ENCODE results near the gene FANCB. TPM values are rescaled to one million over a fixed set of nuclear protein-coding genes. Genes with fewer than 3 reads are reported as not detected.

Gene FANCB
- total and polyA plus RNA-seq, 2 donors (not counting 1 experiment from before 2014, with no cell fraction given): 1.5 to 7.3 TPM

DNA sequence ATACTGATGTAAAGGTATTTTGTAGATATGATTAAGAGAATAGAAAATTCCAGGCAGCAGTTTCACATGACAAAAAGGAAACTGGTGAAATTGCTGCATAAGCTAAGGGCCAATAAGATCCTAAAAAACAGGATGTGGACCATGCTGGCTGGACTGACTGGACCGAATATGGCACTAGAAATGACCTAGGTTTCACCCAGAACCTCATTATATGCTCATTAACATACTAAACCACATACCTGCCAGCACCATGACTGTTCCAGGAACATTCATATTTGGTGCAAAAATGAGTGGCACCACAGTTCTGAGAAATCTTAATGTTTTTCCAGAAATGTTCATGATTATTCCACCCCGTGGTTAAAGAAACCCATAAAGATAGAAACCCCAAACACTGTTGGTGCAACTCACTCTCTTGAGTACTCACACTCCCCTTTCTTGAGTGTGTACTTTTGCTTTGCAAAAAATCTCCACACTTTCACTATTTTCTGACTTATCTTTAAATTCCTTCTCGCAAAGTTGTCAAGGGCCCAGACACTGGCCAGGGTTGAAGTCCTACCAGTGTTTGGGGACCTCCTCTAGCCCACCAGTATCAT, 74.0 kb downstream of the FANCB start:
- no peak overlapping the region for H2AFZ ChIP-seq (ENCODE audit: low read length)
- no peak overlapping the region for H3K9ac ChIP-seq (ENCODE audit: insufficient read depth, low read length)
- no peaks in the 10 kb centered on the region for H3K27me3 ChIP-seq (ENCODE audit: control insufficient read depth, insufficient read depth, low read length)
- no peak overlapping the region for H3K27ac ChIP-seq (ENCODE audit: insufficient read depth, low read length)
- H3K79me2 ChIP-seq (ENCODE audit: control insufficient read depth, insufficient read depth, low read length): no peaks in the 10 kb centered on the region
- no peaks in the 10 kb centered on the region for H3K36me3 ChIP-seq (ENCODE audit: control insufficient read depth, insufficient read depth, low read length)
- TF ChIP-seq EZH2 (IDR thresholded peaks at IDR 0.05; ENCODE audit: low read length, missing control alignments): no peak
- TF ChIP-seq, protein P1, sequence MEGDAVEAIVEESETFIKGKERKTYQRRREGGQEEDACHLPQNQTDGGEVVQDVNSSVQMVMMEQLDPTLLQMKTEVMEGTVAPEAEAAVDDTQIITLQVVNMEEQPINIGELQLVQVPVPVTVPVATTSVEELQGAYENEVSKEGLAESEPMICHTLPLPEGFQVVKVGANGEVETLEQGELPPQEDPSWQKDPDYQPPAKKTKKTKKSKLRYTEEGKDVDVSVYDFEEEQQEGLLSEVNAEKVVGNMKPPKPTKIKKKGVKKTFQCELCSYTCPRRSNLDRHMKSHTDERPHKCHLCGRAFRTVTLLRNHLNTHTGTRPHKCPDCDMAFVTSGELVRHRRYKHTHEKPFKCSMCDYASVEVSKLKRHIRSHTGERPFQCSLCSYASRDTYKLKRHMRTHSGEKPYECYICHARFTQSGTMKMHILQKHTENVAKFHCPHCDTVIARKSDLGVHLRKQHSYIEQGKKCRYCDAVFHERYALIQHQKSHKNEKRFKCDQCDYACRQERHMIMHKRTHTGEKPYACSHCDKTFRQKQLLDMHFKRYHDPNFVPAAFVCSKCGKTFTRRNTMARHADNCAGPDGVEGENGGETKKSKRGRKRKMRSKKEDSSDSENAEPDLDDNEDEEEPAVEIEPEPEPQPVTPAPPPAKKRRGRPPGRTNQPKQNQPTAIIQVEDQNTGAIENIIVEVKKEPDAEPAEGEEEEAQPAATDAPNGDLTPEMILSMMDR (conservative IDR thresholded peaks at IDR 0.05 in 1 of 2, IDR thresholded peaks at IDR 0.05 in 1 of 2; ENCODE audit: low read depth in 1 of 2, low read length in 2 of 2): no peak
- no peak overlapping the region for H3K4me2 ChIP-seq (ENCODE audit: extremely low read depth, insufficient read depth, low read length)
- no peaks in the 10 kb centered on the region for H3K4me1 ChIP-seq (ENCODE audit: control insufficient read depth, extremely low read depth, insufficient read depth, low read length)
- no peaks in the 10 kb centered on the region for H3K9me3 ChIP-seq (ENCODE audit: control insufficient read depth, insufficient read depth, low read depth, low read length)
- H3K4me3 ChIP-seq (replicated peaks in 1 of 4; ENCODE audit: control extremely low read depth in 1 of 4, insufficient read depth in 1 of 4, low read depth in 3 of 4, low read length in 4 of 4): no peak overlapping the region
- DNase-seq (ENCODE audit: low read depth in 2 of 2): no peak
- H4K20me1 ChIP-seq (ENCODE audit: control insufficient read depth, extremely low read depth, insufficient read depth, low read length): no peaks in the 10 kb centered on the region

Other genes with a start within 250 kb of the FANCB start
- 10.8 and 16.0 TPM in 2 replicates for gene MOSPD2, start 352 bp upstream of the FANCB start, total RNA-seq
- 22.6 and 30.2 TPM in 2 replicates for gene MOSPD2, start 352 bp upstream of the FANCB start, polyA plus RNA-seq